WTC11 (cell line): ENCODE data around the gene LZTS2. TPM values are rescaled to one million over a fixed set of nuclear protein-coding genes. Genes with fewer than 3 reads are reported as not detected.

Experiments used
- ATAC-seq: fragments of 200-7000 bp; cut with Tn5 transposase; 2 replicates; pipeline ENCODE4 v1.10.0; 2021; ENCODE audit warnings: mild to moderate bottlenecking, moderate library complexity
- CTCF ChIA-PET: fragments of 300-600 bp; sonication (Branson Sonifier 250); formaldehyde crosslinking; loops from one replicate; lab custom pipeline; 2021; ENCODE audit warnings: antibody characterized with exemption; lab: Charles Lee
- POLR2A ChIA-PET: fragments of 350-600 bp; sonication (Branson Sonifier 250); formaldehyde crosslinking; loops from one replicate; lab custom pipeline; 2021; ENCODE audit warnings: antibody characterized with exemption; lab: Charles Lee
- DNase-seq: peaks from one replicate; pipeline ENCODE4 v3.0.0; 2021; ENCODE audit warnings: low spot score
- H3K27ac Mint-ChIP-seq: 2 replicates; pipeline ENCODE4 v1.8.0; 2021; ENCODE audit warnings: mixed read lengths
- H3K27me3 Mint-ChIP-seq: 2 replicates; pipeline ENCODE4 v1.8.0; 2021; ENCODE audit warnings: low read depth, mild to moderate bottlenecking, moderate library complexity, mixed read lengths
- H3K36me3 Mint-ChIP-seq: 2 replicates; pipeline ENCODE4 v1.8.0; 2021; ENCODE audit warnings: mixed read lengths
- H3K4me1 Mint-ChIP-seq: 2 replicates; pipeline ENCODE4 v1.8.0; 2022; ENCODE audit warnings: mixed read lengths
- H3K4me3 Mint-ChIP-seq: 2 replicates; pipeline ENCODE4 v1.8.0; 2021; ENCODE audit warnings: mild to moderate bottlenecking, moderate library complexity, mixed read lengths
- H3K9me3 Mint-ChIP-seq: 2 replicates; pipeline ENCODE4 v1.8.0; 2021; ENCODE audit warnings: mixed read lengths
- EMX1 ChIP-seq: fragments of 250-450 bp; sonication (Bioruptor Pico); IDR thresholded peaks from 2 replicates; pipeline ENCODE4 v1.8.0; 2021; ENCODE audit warnings: mild to moderate bottlenecking
- FOXP1 ChIP-seq: sonication (generic); formaldehyde crosslinking; IDR thresholded peaks from 2 replicates; pipeline ENCODE4 v1.8.0; 2022; ENCODE audit warnings: missing genetic modification reagents, mild to moderate bottlenecking, moderate library complexity, borderline replicate concordance
- JUN ChIP-seq: sonication (generic); formaldehyde crosslinking; IDR thresholded peaks from 2 replicates; pipeline ENCODE4 v1.8.0; 2023; ENCODE audit warnings: mild to moderate bottlenecking, missing genetic modification reagents
- NFYB ChIP-seq: sonication (generic); formaldehyde crosslinking; conservative IDR thresholded peaks from 2 replicates; pipeline ENCODE4 v1.8.0; 2022; ENCODE audit warnings: low read depth, missing genetic modification reagents
- NR2C2 ChIP-seq: sonication (generic); formaldehyde crosslinking; IDR thresholded peaks from 2 replicates; pipeline ENCODE4 v1.8.0; 2022; ENCODE audit warnings: mild to moderate bottlenecking, missing genetic modification reagents
- RELA ChIP-seq: sonication (generic); formaldehyde crosslinking; IDR thresholded peaks from 2 replicates; pipeline ENCODE4 v1.8.1; 2022; ENCODE audit warnings: missing genetic modification reagents, mild to moderate bottlenecking, borderline replicate concordance
- SP1 ChIP-seq: sonication (generic); formaldehyde crosslinking; conservative IDR thresholded peaks from 2 replicates; pipeline ENCODE4 v1.8.1; 2022; ENCODE audit warnings: missing genetic modification reagents
- TCF7 ChIP-seq: sonication (generic); formaldehyde crosslinking; IDR thresholded peaks from 2 replicates; pipeline ENCODE4 v1.8.0; 2022; ENCODE audit warnings: mild to moderate bottlenecking, low read depth, missing genetic modification reagents, moderate library complexity
- ZNF671 ChIP-seq: fragments of 250-450 bp; sonication (Bioruptor Pico); IDR thresholded peaks from 2 replicates; pipeline ENCODE4 v1.8.0; 2021; ENCODE audit warnings: mild to moderate bottlenecking
- microRNA-seq: library from miRNA; unstranded; fragments of <30 nt; microRNA quantifications from one replicate; pipeline ENCODE4 v1.2.0, GENCODE V29; 2022; ENCODE audit warnings: borderline number of aligned reads
- total RNA-seq: library from RNA; stranded (reverse); gene quantifications from 3 replicates; pipeline ENCODE4 v1.2.3, GENCODE V29; 2021
- TF ChIP-seq, protein P1 (sequence below): fragments of 250-450 bp; sonication (Bioruptor Pico); IDR thresholded peaks from 2 replicates; pipeline ENCODE4 v2.1.2; 2022; ENCODE audit warnings: mild to moderate bottlenecking, moderate library complexity
- TF ChIP-seq, protein P2 (sequence below): sonication (generic); formaldehyde crosslinking; IDR thresholded peaks from 2 replicates; pipeline ENCODE4 v1.8.1; 2022; ENCODE audit warnings: missing genetic modification reagents, borderline replicate concordance
- TF ChIP-seq, protein P3 (sequence below): sonication (generic); formaldehyde crosslinking; IDR thresholded peaks from 2 replicates; pipeline ENCODE4 v1.8.0; 2023; ENCODE audit warnings: missing genetic modification reagents
- TF ChIP-seq, protein P4 (sequence below): sonication (generic); formaldehyde crosslinking; conservative IDR thresholded peaks from 2 replicates; pipeline ENCODE4 v1.8.1; 2023; ENCODE audit warnings: mild to moderate bottlenecking, low read depth, missing genetic modification reagents, moderate library complexity

Gene LZTS2
- total RNA-seq, 1 experiment from 2014 or later: 84.6 TPM

DNA sequence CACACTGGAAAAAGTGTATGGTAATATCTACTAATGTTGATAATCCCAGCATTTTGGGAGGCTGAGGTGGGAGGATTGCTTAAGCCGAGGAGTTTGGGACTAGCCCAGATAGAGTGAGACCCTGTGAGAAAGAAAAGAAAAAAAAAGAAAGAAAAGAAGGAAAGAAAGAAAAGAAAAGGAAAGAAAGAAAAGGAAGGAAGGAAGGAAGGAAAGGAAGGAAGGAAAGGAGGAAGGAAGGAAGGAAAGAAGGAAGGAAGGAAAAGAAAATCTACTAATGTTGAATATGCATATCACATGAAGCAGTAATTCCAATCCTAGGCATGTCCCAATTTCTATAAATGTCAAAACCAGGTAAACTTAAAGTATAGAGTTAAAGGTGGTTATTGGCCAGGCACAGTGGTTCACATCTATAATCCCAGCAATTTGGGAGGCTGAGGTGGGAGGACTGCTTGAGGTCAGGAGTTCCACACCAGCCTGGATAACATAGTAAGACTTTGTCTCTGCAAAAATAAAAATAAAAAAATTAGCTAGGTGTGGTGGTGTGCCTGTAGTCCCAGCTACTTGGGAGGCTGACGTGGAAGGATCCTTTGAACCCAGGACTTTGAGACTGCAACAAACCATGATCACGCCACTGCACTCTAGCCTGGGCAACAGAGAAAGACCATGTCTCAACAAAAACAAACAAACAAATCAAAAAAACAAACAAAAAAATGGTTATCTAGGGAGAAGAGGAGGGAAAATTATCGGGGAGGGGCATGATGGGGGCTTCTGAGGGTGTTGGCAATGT, 57.0 kb downstream of the LZTS2 start:
- ATAC-seq (no peak), DNase-seq (no peak)
- no peaks in the 10 kb centered on the region for H3K9me3 Mint-ChIP-seq
- no peak overlapping the region for H3K27ac Mint-ChIP-seq
- peaks cover 6% of the 10 kb centered on the region for H3K27me3 Mint-ChIP-seq
- no peak for TF ChIP-seq NR2C2 (CRISPR knock-in tag)
- TF ChIP-seq JUN: no peak
- TF ChIP-seq, protein P1, sequence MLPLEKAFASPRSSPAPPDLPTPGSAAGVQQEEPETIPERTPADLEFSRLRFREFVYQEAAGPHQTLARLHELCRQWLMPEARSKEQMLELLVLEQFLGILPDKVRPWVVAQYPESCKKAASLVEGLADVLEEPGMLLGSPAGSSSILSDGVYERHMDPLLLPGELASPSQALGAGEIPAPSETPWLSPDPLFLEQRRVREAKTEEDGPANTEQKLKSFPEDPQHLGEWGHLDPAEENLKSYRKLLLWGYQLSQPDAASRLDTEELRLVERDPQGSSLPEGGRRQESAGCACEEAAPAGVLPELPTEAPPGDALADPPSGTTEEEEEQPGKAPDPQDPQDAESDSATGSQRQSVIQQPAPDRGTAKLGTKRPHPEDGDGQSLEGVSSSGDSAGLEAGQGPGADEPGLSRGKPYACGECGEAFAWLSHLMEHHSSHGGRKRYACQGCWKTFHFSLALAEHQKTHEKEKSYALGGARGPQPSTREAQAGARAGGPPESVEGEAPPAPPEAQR (CRISPR knock-in tag): no peak
- TF ChIP-seq FOXP1: no peak
- TF ChIP-seq, protein P2, sequence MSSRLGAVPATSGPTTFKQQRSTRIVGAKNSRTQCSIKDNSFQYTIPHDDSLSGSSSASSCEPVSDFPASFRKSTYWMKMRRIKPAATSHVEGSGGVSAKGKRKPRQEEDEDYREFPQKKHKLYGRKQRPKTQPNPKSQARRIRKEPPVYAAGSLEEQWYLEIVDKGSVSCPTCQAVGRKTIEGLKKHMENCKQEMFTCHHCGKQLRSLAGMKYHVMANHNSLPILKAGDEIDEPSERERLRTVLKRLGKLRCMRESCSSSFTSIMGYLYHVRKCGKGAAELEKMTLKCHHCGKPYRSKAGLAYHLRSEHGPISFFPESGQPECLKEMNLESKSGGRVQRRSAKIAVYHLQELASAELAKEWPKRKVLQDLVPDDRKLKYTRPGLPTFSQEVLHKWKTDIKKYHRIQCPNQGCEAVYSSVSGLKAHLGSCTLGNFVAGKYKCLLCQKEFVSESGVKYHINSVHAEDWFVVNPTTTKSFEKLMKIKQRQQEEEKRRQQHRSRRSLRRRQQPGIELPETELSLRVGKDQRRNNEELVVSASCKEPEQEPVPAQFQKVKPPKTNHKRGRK (CRISPR knock-in tag): no peak
- TF ChIP-seq ZNF671 (CRISPR knock-in tag): no peak
- TF ChIP-seq, protein P3, sequence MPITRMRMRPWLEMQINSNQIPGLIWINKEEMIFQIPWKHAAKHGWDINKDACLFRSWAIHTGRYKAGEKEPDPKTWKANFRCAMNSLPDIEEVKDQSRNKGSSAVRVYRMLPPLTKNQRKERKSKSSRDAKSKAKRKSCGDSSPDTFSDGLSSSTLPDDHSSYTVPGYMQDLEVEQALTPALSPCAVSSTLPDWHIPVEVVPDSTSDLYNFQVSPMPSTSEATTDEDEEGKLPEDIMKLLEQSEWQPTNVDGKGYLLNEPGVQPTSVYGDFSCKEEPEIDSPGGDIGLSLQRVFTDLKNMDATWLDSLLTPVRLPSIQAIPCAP (CRISPR knock-in tag): no peak
- TF ChIP-seq, protein P4, sequence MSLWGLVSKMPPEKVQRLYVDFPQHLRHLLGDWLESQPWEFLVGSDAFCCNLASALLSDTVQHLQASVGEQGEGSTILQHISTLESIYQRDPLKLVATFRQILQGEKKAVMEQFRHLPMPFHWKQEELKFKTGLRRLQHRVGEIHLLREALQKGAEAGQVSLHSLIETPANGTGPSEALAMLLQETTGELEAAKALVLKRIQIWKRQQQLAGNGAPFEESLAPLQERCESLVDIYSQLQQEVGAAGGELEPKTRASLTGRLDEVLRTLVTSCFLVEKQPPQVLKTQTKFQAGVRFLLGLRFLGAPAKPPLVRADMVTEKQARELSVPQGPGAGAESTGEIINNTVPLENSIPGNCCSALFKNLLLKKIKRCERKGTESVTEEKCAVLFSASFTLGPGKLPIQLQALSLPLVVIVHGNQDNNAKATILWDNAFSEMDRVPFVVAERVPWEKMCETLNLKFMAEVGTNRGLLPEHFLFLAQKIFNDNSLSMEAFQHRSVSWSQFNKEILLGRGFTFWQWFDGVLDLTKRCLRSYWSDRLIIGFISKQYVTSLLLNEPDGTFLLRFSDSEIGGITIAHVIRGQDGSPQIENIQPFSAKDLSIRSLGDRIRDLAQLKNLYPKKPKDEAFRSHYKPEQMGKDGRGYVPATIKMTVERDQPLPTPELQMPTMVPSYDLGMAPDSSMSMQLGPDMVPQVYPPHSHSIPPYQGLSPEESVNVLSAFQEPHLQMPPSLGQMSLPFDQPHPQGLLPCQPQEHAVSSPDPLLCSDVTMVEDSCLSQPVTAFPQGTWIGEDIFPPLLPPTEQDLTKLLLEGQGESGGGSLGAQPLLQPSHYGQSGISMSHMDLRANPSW (CRISPR knock-in tag): no peak
- no peak for TF ChIP-seq RELA (CRISPR knock-in tag)
- TF ChIP-seq SP1 (CRISPR knock-in tag): no peak
- no peak for TF ChIP-seq NFYB (CRISPR knock-in tag)
- TF ChIP-seq EMX1: no peak
- TF ChIP-seq TCF7 (CRISPR knock-in tag): no peak
- TF ChIP-seq, all 79 proteins: peak for 0
- ChIA-PET CTCF (interaction anchor here (2.7 to 14.3 kb wide), 3 partner anchors 14 to 84 kb away, joined by 8 to 162 read pairs (median 32); no protein-coding TSS in a partner anchor), POLR2A (no interaction called here)
- peaks cover 12% of the 10 kb centered on the region for H3K4me1 Mint-ChIP-seq
- no peak overlapping the region for H3K4me3 Mint-ChIP-seq
- H3K36me3 Mint-ChIP-seq: peaks cover 3% of the 10 kb centered on the region; the same call in 1 of the 2 replicates

Small RNA genes within 50 kb of the gene (microRNA-seq; reads per million reads assigned to microRNA genes)
- gene MIR608: not detected

Other genes with a start within 250 kb of the LZTS2 start
- 14.3 to 17.3 TPM (median 16.8 TPM) in 3 replicates for gene SLF2, start 86.8 kb upstream of the LZTS2 start, total RNA-seq
- 9.7 to 13.0 TPM (median 11.8 TPM) in 3 replicates for gene SEMA4G, start 30.3 kb upstream of the LZTS2 start, total RNA-seq
- 81.0 to 91.3 TPM (median 85.9 TPM) in 3 replicates for gene MRPL43, start 12.3 kb upstream of the LZTS2 start, total RNA-seq
- gene TWNK, start 12.3 kb upstream of the LZTS2 start, total RNA-seq: 24.5 to 28.2 TPM (median 26.2 TPM) in 3 replicates
- 1.9 to 2.7 TPM (median 2.6 TPM) in 3 replicates for gene PDZD7, start 31.3 kb downstream of the LZTS2 start, total RNA-seq
- 2.5 to 5.6 TPM (median 3.2 TPM) in 3 replicates for gene SFXN3, start 31.4 kb downstream of the LZTS2 start, total RNA-seq
- 9.6 to 19.2 TPM (median 10.2 TPM) in 3 replicates for gene KAZALD1, start 62.2 kb downstream of the LZTS2 start, total RNA-seq
- 2.1 to 4.6 TPM (median 2.3 TPM) in 3 replicates for gene TLX1, start 131.5 kb downstream of the LZTS2 start, total RNA-seq
- not detected in 3 replicates for gene LBX1, start 229.7 kb downstream of the LZTS2 start, total RNA-seq